Measurements from ENCODE around the gene SSBP1. TPM values are rescaled to one million over a fixed set of nuclear protein-coding genes. Genes with fewer than 3 reads are reported as not detected.

SSBP1 gene
- total RNA-seq, 1 experiment from 2014 or later = 165 TPM

DNA sequence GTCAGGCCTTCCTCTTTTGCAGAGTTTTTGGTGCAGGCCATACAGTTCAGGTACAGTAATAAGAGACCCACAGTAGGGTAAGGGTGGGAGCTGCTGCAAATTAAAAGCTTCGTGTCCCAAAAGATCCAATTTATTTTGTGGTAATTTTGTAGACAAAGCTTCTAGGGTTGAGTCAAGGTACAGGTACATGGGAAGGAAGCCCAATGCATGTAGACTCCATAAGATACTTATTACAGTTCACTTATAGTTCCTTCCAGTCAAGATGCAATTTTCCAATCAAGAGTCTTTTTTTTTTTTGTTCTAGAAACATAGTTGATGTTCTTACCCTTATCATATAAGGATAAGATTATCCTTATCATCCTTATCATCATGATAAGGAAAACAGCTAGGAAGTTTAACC lies 38.2 kb downstream of the SSBP1 start, which contains the start of gene TAS2R4:
TAS2R4 (plus strand) TSS at position 301 of the 400 bp plus-strand sequence. CDS start 1,815 bp downstream, outside the sequence.
- no peak within 1 kb of the TSS for H3K4me3 ChIP-seq (ENCODE audit: insufficient read depth, low read depth, low read length)
- no peak for DNase-seq

DNA sequence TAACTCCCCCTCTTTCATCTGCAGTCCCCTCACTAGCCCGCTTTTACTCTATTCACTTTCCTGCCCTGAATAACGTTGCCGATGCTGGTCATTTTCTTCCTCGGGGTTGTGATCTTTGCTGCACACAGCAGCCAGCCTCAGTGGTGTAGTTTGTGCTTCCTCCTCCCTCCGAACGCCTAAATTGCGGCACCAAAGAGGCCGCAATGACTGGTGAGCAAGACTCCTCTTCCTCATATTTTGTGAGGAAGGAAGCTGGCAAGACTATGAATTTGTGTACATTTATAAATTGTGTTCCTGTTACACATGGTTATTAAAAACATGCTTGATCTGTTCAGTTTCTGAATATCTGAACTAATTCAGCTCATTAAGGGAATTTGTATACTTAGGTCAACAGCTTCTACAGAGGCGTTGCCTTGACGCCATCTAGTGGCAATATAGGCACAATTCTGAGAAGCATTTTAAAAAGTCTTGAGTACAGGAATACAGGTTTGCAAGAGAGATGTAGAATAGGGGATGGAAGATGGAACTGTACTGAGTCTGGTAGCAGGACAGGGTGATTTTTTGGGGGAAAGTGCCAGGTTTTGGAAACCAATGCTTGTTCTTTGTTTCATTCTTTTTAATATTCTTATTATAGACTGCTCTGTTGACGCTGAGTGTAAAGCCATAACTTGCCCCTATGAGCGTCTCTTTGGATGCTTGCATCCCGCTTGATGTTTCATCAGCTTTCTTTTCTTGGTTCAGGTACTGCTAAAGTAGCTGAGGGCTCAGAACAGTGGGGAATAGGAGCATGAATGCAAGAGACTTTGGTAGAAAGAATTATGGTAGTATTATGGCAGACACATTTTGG lies 47.8 kb downstream of the SSBP1 start:
- peak; percentile 63 for DNase-seq
- H3K36me3 ChIP-seq (replicated peaks; ENCODE audit: control insufficient read depth, insufficient read depth, low read length) = no peaks in the 10 kb centered on the region; the same call in 1 of the 2 replicates
- no peak overlapping the region for H3K4me3 ChIP-seq (ENCODE audit: insufficient read depth, low read depth, low read length)
- H3K27me3 ChIP-seq (ENCODE audit: control insufficient read depth, insufficient read depth, low read length) = no peaks in the 10 kb centered on the region

More for the DNA sequence above, 38.2 kb downstream of the SSBP1 start, which contains the start of gene TAS2R4:
- peaks cover 3% of the 10 kb centered on the region for H3K36me3 ChIP-seq (replicated peaks; ENCODE audit: control insufficient read depth, insufficient read depth, low read length)
- no peaks in the 10 kb centered on the region for H3K27me3 ChIP-seq (ENCODE audit: control insufficient read depth, insufficient read depth, low read length)

DNA sequence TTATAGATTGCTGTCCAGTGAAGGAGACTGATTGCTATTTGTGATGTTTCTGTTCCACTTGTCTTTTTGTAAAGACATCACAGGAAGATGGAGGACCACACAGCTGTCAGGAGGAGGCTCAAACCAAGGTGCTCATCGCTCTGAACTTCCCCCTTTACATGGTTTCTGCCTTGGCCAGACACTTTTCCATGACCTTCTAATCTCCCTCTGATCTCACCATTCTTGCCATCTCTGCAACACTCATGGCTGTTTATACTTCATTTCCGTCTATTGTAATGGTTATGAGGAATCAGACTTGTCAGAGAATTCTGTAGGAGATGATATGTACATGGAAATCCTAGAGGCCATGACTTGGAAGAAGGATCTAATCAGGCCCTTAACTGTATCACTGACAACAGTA lies 50.1 kb downstream of the SSBP1 start:
- no peak for DNase-seq
- H3K27me3 ChIP-seq (ENCODE audit: control insufficient read depth, insufficient read depth, low read length) = no peaks in the 10 kb centered on the region
- no peak overlapping the region for H3K4me3 ChIP-seq (ENCODE audit: insufficient read depth, low read depth, low read length)
- H3K36me3 ChIP-seq (replicated peaks; ENCODE audit: control insufficient read depth, insufficient read depth, low read length) = no peaks in the 10 kb centered on the region; the same call in 1 of the 2 replicates

DNA sequence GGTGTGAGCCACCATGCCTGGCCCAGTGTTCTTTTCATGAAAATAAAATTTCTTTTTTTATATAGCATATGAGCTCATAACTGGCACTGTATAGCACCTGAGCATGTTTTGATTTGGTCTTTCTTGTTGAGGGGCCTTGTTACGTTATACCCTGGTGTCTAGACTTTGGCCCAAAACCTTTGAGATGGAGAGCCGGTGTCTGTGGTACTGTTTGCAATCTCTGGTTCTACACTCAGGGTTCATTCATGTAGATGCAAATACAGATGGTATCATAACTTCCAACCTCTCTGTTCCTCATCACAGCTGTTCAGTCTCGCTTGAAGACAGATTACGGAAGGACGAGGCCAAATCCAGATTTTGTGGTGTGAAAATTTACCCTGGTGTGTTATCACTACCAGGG lies 51.8 kb downstream of the SSBP1 start, which contains the start of gene TAS2R5:
TAS2R5 (plus strand) TSS at position 301 of the 400 bp plus-strand sequence. CDS start 145 bp downstream, outside the sequence.
- no peaks in the 10 kb centered on the region; the same call in 1 of the 2 replicates for H3K36me3 ChIP-seq (replicated peaks; ENCODE audit: control insufficient read depth, insufficient read depth, low read length)
- no peaks in the 10 kb centered on the region for H3K27me3 ChIP-seq (ENCODE audit: control insufficient read depth, insufficient read depth, low read length)
- no peak for DNase-seq
- H3K4me3 ChIP-seq (ENCODE audit: insufficient read depth, low read depth, low read length) = no peak within 1 kb of the TSS

DNA sequence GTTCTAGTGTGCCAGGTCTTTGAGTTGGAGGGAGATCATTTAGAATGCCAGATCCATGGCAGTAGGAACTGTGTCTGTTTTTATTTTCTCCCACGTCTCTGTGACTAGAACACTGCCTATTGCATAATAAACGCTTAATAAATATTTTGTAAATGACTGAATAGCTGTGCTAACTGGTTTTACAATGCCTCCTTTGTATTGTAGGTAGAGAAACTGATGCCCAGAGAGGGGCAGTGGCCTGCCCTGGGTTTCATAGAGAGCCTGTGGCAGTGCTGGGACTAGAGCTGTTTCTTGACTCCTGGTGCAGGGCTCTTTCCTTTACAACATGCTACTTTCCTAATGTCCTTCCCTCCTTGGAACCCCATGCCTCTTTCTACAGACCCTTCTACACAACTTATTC lies 54.4 kb downstream of the SSBP1 start:
- Histone ChIP-seq H3K36me3 (replicated peaks; ENCODE audit: control insufficient read depth, insufficient read depth, low read length) (no peaks in the 10 kb centered on the region; the same call in 1 of the 2 replicates), H3K27me3 (ENCODE audit: control insufficient read depth, insufficient read depth, low read length) (no peaks in the 10 kb centered on the region), H3K4me3 (ENCODE audit: insufficient read depth, low read depth, low read length) (no peak overlapping the region)
- no peak for DNase-seq

Other genes with a start within 250 kb of the SSBP1 start
- gene AGK, start 186.9 kb upstream of the SSBP1 start, total RNA-seq (2014; rRNA removed; shearing (Covaris generic)) = 49.1 and 59.9 TPM in 2 replicates
- gene DENND11, start 36.2 kb upstream of the SSBP1 start, total RNA-seq (2014; rRNA removed; shearing (Covaris generic)) = 13.4 and 18.0 TPM in 2 replicates
- gene WEE2, start 30.0 kb upstream of the SSBP1 start, total RNA-seq (2014; rRNA removed; shearing (Covaris generic)) = 0.76 TPM in 1 of 2 replicates, not detected in the other
- gene TAS2R3, start 25.7 kb downstream of the SSBP1 start, total RNA-seq (2014; rRNA removed; shearing (Covaris generic)) = 0.67 and 0.69 TPM in 2 replicates
- gene TAS2R4, start 38.3 kb downstream of the SSBP1 start, total RNA-seq (2014; rRNA removed; shearing (Covaris generic)) = 0.17 and 0.63 TPM in 2 replicates
- gene TAS2R5, start 51.9 kb downstream of the SSBP1 start, total RNA-seq (2014; rRNA removed; shearing (Covaris generic)) = 0.24 and 0.70 TPM in 2 replicates
- gene PRSS37, start 103.1 kb downstream of the SSBP1 start, total RNA-seq (2014; rRNA removed; shearing (Covaris generic)) = not detected in 2 replicates
- gene OR9A4, start 178.0 kb downstream of the SSBP1 start, total RNA-seq (2014; rRNA removed; shearing (Covaris generic)) = not detected in 2 replicates
- gene CLEC5A, start 208.6 kb downstream of the SSBP1 start, total RNA-seq (2014; rRNA removed; shearing (Covaris generic)) = not detected in 2 replicates
- gene TAS2R38, start 235.4 kb downstream of the SSBP1 start, total RNA-seq (2014; rRNA removed; shearing (Covaris generic)) = not detected in 2 replicates